Keratinocyte (primary cell): Measurements from ENCODE around the gene PLP1.

ENCODE experiments used
- CTCF ChIP-seq, 3 experiments: IDR thresholded peaks in 1 of 3; conservative IDR thresholded peaks in 1 of 3; optimal IDR thresholded peaks in 1 of 3; 2 replicates in 2 of 3; 3 replicates in 1 of 3; pipeline versions ENCODE3 to v1.5.1; 2011; ENCODE audit warnings: low read length in 3 of 3, mild to moderate bottlenecking in 3 of 3, moderate library complexity in 2 of 3, control low read depth in 1 of 3, inconsistent platforms in 1 of 3; ENCODE audit not compliant: insufficient read depth in 2 of 3; ENCODE audit errors: extremely low read depth in 1 of 3
- EZH2 ChIP-seq: IDR thresholded peaks from one replicate; pipeline ENCODE4 v1.6.1; 2012; ENCODE audit warnings: inconsistent platforms, mild to moderate bottlenecking, low read length, moderate library complexity

- TF ChIP-seq CTCF (optimal IDR thresholded peaks at IDR 0.05 in 1 of 3, IDR thresholded peaks at IDR 0.05 in 1 of 3, conservative IDR thresholded peaks at IDR 0.05 in 1 of 3; ENCODE audit: extremely low read depth in 1 of 3, insufficient read depth in 2 of 3, low read length in 3 of 3) (no peak), EZH2 (no peak)
Measured at GRCh38 chrX:103831803-103832544, 55.3 kb downstream of the PLP1 start, which contains the start of gene RAB9B.
